B cell (primary cell): ENCODE measurements around the gene TKT.

Experiments used
- CTCF ChIP-seq: fragments of 200-600 bp; IDR thresholded peaks from one replicate; pipeline ENCODE4 v1.8.0; 2022; ENCODE audit warnings: antibody characterized with exemption, mild to moderate bottlenecking
- EZH2 ChIP-seq: IDR thresholded peaks from 2 replicates; pipeline ENCODE4 v1.6.1; 2012; ENCODE audit warnings: borderline replicate concordance, low read depth, mild to moderate bottlenecking, moderate library complexity, low read length; ENCODE audit not compliant: insufficient read depth, poor library complexity, severe bottlenecking

- no peak for TF ChIP-seq CTCF
- no peak for TF ChIP-seq EZH2
Observed at GRCh38 chr3:53300826-53301225, 45.0 kb upstream of the TKT start.
